GM21825 (cell line): ENCODE measurements around the gene OOSP2.

Experiments used
- ATAC-seq: cut with Tn5 transposase; IDR thresholded peaks from one replicate; pipeline ENCODE4 v1.9.1; 2021; ENCODE audit warnings: mild to moderate bottlenecking, moderate library complexity; ENCODE audit not compliant: unreplicated experiment

The OOSP2 gene

GRCh38 chr11:60078745-60079144, 38.5 kb downstream of the OOSP2 start:
- no peak for ATAC-seq

- no peak for ATAC-seq
These were observed 40.3 kb downstream of the OOSP2 start for GRCh38 chr11:60080535-60080934.

GRCh38 chr11:60084631-60085273, 44.5 kb downstream of the OOSP2 start:
- ATAC-seq: no peak

- ATAC-seq: no peak
These were observed 45.7 kb downstream of the OOSP2 start for GRCh38 chr11:60085909-60086308.

- ATAC-seq: no peak
These were observed 47.0 kb downstream of the OOSP2 start for GRCh38 chr11:60087239-60087638.

- ATAC-seq: no peak
These were observed 48.2 kb downstream of the OOSP2 start, which contains the start of gene MS4A2 for GRCh38 chr11:60088364-60088763. Gene MS4A2, plus strand, starts transcription at chr11:60088664. Its CDS starts 102 bp downstream, at chr11:60088766.

GRCh38 chr11:60095477-60096120, 55.4 kb downstream of the OOSP2 start:
- no peak for ATAC-seq

GRCh38 chr11:60097189-60097588, 57.0 kb downstream of the OOSP2 start:
- ATAC-seq: no peak
